Mesendoderm (in vitro differentiated cells): ENCODE measurements around the gene RABGAP1.
A peak's percentile ranks its signal among the peaks of the same experiment; 100 is the strongest.

ENCODE experiments used
- DNase-seq: peaks from one replicate; pipeline ENCODE4 v3.0.0; 2013
- H2AK5ac ChIP-seq: 2 replicates; pipeline ENCODE4 v1.6.1; 2013; ENCODE audit warnings: low read length, inconsistent platforms
- H2BK120ac ChIP-seq: 2 replicates; pipeline ENCODE4 v1.6.1; 2013; ENCODE audit warnings: low read depth, mild to moderate bottlenecking, low read length, moderate library complexity, mixed read lengths
- H2BK15ac ChIP-seq: replicated peaks from 2 replicates; pipeline ENCODE4 v1.6.1; 2013; ENCODE audit warnings: low read depth, mild to moderate bottlenecking, moderate library complexity
- H2BK5ac ChIP-seq: 2 replicates; pipeline ENCODE4 v1.6.1; 2013; ENCODE audit warnings: low read length, inconsistent platforms
- H3K18ac ChIP-seq: 2 replicates; pipeline ENCODE4 v1.6.1; 2013; ENCODE audit warnings: mild to moderate bottlenecking, low read length, mixed read lengths
- H3K23ac ChIP-seq: one replicate; pipeline ENCODE4 v1.6.1; 2013; ENCODE audit warnings: low read length
- H3K27ac ChIP-seq: 2 replicates; pipeline ENCODE4 v1.5.1; 2013; ENCODE audit warnings: low read depth, mild to moderate bottlenecking, inconsistent platforms, low read length, moderate library complexity
- H3K27me3 ChIP-seq: 2 replicates; pipeline ENCODE4 v1.6.1; 2013; ENCODE audit warnings: low read length, control low read depth, mild to moderate bottlenecking, inconsistent platforms; ENCODE audit not compliant: insufficient read depth, poor library complexity
- H3K36me3 ChIP-seq: 2 replicates; pipeline ENCODE4 v1.6.1; 2013; ENCODE audit warnings: low read length, inconsistent platforms; ENCODE audit not compliant: control insufficient read depth, insufficient read depth
- H3K4ac ChIP-seq: one replicate; pipeline ENCODE4 v1.6.1; 2013; ENCODE audit warnings: low read depth, mild to moderate bottlenecking, low read length, moderate library complexity
- H3K4me1 ChIP-seq: 2 replicates; pipeline ENCODE4 v1.6.1; 2013; ENCODE audit warnings: low read depth, low read length, inconsistent platforms; ENCODE audit not compliant: control insufficient read depth
- H3K4me2 ChIP-seq: 2 replicates; pipeline ENCODE4 v1.6.1; 2013; ENCODE audit warnings: low read length
- H3K4me3 ChIP-seq: 2 replicates; pipeline ENCODE4 v1.5.1; 2013; ENCODE audit warnings: mild to moderate bottlenecking, low read length
- H3K56ac ChIP-seq: one replicate; pipeline ENCODE4 v1.6.1; 2013; ENCODE audit warnings: low read length
- H3K79me1 ChIP-seq: 2 replicates; pipeline ENCODE4 v1.6.1; 2013; ENCODE audit warnings: low read length, inconsistent platforms
- H3K79me2 ChIP-seq: 2 replicates; pipeline ENCODE4 v1.6.1; 2013; ENCODE audit warnings: mild to moderate bottlenecking, low read length; ENCODE audit not compliant: control insufficient read depth, insufficient read depth
- H3K9ac ChIP-seq: 2 replicates; pipeline ENCODE4 v1.6.1; 2013; ENCODE audit warnings: low read length, inconsistent platforms
- H4K5ac ChIP-seq: one replicate; pipeline ENCODE4 v1.6.1; 2013; ENCODE audit warnings: low read length
- H4K8ac ChIP-seq: one replicate; pipeline ENCODE4 v1.6.1; 2013; ENCODE audit warnings: low read depth, mild to moderate bottlenecking, control low read depth, low read length, moderate library complexity
- WGBS: extraction: QIAGEN DNeasy Blood & Tissue Kit; methylation state at CpG from one replicate; pipeline ENCODE4 v1.1.7; 2013; ENCODE audit warnings: low lambda C conversion rate, missing lambda C conversion rate; ENCODE audit not compliant: insufficient coverage; ENCODE audit errors: extremely low coverage; 5-methylcytosine and 5-hydroxymethylcytosine counted together

The RABGAP1 gene

DNA sequence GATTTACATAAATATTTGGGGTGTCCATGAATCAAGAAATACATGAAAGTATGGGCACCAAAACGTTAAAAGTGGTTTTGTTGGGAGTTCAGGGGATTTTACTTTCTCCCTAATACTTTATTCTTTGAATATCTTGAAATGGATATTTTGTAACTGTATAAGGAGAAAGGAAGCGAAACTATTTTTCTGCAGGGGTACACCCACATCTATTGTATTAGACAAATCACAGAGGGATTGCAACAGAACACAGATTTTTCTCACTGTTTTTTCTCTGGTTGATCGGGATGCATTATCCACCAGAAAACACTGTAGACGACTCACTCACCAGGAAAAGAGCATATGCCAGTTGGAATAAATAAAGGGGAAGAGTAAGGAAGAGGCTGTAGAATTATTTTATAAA, 1.2 kb upstream of the RABGAP1 start:
- Histone ChIP-seq H3K4ac (no peak overlapping the region), H3K4me2 (no peak overlapping the region), H3K18ac (no peak overlapping the region), H2BK15ac (no peak overlapping the region), H4K5ac (no peak overlapping the region), H3K4me3 (no peak overlapping the region), H3K79me1 (peaks cover 4% of the 10 kb centered on the region), H3K36me3 (peaks cover 1% of the 10 kb centered on the region), H2BK5ac (no peak overlapping the region), H3K56ac (no peak overlapping the region), H4K8ac (no peak overlapping the region), H3K9ac (no peak overlapping the region), H3K23ac (no peak overlapping the region), H2BK120ac (no peak overlapping the region), H3K4me1 (no peaks in the 10 kb centered on the region), H2AK5ac (no peak overlapping the region), H3K27me3 (no peaks in the 10 kb centered on the region), H3K27ac (no peak overlapping the region), H3K79me2 (peaks cover 31% of the 10 kb centered on the region)
- DNase-seq, result no peak
- WGBS, result no CpG with 5 or more reads among the region's 4 CpGs

DNA sequence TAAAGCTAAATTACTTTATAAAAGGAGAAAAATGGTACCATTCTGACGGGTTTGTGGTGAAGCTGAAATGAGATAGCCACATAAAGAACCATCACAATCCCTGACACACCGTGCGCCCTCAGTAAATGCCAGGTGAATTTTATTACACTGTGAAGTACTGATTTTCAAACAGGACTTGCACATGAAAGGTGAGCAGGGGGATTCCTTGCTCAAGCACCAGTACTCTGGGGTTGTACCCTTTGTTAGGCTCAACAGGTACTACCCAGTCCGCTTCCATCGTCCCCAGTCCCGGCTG, 419 bp upstream of the RABGAP1 start:
- Histone ChIP-seq H4K5ac (no peak overlapping the region), H2AK5ac (no peak overlapping the region), H2BK5ac (no peak overlapping the region), H3K27me3 (no peaks in the 10 kb centered on the region), H3K36me3 (peaks cover 1% of the 10 kb centered on the region), H3K27ac (no peak overlapping the region), H2BK15ac (no peak overlapping the region), H4K8ac (peak overlapping the region; percentile 81), H3K56ac (peak overlapping the region; percentile 72), H3K23ac (no peak overlapping the region), H3K79me2 (peaks cover 36% of the 10 kb centered on the region), H3K79me1 (peaks cover 4% of the 10 kb centered on the region), H3K4me3 (no peak overlapping the region), H3K18ac (no peak overlapping the region), H2BK120ac (no peak overlapping the region), H3K9ac (peak overlapping the region; percentile 48), H3K4me1 (no peaks in the 10 kb centered on the region), H3K4ac (no peak overlapping the region), H3K4me2 (peak overlapping the region; percentile 11)
- no CpG with 5 or more reads among the region's 6 CpGs for WGBS
- no peak for DNase-seq

DNA sequence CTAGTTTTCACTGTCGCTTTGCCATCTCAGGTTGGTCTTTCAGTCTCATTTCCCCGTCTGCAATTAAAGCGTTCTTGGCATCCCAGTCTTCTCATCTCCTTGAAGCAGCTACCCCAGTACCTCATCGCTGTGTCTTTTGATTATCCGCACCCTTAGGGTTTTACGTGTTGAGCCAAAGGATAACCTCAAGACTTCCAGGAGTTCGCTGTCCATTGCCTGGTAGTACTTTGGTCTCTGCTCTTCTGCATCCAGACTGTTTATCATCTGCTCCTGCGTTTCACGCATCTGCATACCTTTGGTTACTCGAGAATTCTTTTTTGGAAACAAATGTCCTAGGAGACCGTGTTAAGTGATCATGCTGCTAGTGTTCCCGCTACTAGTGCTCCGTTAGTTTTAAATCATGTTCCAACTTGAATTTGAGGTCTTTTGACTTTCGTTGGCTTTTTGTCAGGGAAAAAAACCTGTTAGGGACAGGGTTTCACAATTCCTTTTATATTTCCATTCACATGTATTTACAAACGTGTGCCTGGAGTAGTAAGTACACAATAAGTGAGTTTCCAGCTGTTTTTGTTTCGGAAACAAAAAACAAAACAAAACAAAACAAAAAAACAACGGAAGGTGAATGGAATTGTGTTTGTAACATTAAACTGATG, 888 bp downstream of the RABGAP1 start:
- no peaks in the 10 kb centered on the region for H3K4me1 ChIP-seq
- no CpG with 5 or more reads among the region's 17 CpGs for WGBS
- peak; percentile 67 for DNase-seq

DNA sequence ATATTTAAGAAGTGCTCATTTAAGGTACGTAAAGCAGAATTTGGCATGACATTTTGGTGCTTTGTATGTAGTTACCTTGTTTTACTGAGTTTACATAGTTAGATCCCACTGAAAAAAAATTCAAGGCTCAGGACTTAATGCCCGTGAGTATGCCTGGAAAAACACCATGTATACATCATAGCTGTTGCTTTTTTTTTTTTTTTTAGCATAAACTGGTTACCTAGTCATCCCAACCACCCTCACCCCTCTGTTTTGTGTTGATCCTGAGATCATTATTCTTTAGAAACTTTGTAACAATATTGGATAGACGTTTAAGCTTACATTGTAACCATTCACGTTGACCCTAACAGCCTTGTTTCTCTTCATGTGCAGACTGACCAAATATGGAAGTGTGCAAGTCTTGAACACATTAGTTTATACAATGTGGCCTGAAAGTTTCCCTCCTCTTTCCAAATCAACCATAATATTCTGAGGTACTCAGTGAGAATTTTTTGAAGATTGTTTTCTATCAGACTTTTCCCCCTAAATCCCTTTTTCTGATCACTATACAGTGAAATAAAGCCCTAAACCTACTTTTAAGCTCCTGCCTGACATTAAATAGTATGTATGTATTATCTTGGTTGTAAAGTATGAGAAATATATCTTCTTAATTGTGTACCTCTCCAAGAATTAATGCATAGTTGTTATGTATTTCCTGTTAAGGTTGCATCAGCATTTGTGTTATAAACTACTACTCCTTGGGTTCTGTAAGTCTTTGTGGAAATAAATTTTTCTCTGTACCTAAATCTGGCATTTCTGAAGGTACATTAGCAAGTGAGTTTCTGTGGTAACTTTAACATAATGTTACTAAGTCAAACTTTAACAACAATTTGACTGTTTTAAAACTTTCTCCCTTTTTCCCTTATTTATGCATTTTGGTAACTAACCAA, 4.4 kb downstream of the RABGAP1 start:
- Histone ChIP-seq H3K56ac (no peak overlapping the region), H3K79me2 (peaks cover 50% of the 10 kb centered on the region), H3K18ac (no peak overlapping the region), H3K4me3 (no peak overlapping the region), H4K5ac (no peak overlapping the region), H3K27me3 (no peaks in the 10 kb centered on the region), H3K4ac (no peak overlapping the region), H3K23ac (no peak overlapping the region), H2BK5ac (no peak overlapping the region), H3K79me1 (peaks cover 2% of the 10 kb centered on the region), H2BK120ac (no peak overlapping the region), H3K4me2 (no peak overlapping the region), H2AK5ac (no peak overlapping the region), H3K27ac (no peak overlapping the region), H3K36me3 (no peaks in the 10 kb centered on the region), H3K4me1 (no peaks in the 10 kb centered on the region), H2BK15ac (no peak overlapping the region), H4K8ac (no peak overlapping the region), H3K9ac (no peak overlapping the region)
- no peak for DNase-seq
- WGBS, result no CpG with 5 or more reads among the region's 4 CpGs

More for the DNA sequence above, 888 bp downstream of the RABGAP1 start:
- Histone ChIP-seq H3K4ac (no peak overlapping the region), H3K79me2 (peaks cover 36% of the 10 kb centered on the region), H3K23ac (no peak overlapping the region), H3K27ac (peak overlapping the region; percentile 86), H4K5ac (no peak overlapping the region), H2AK5ac (no peak overlapping the region), H3K4me2 (peak overlapping the region; percentile 82), H3K79me1 (no peaks in the 10 kb centered on the region), H2BK15ac (no peak overlapping the region), H3K4me3 (peak overlapping the region; percentile 69), H3K36me3 (no peaks in the 10 kb centered on the region), H4K8ac (no peak overlapping the region), H3K18ac (peak overlapping the region; percentile 62), H2BK5ac (no peak overlapping the region), H3K27me3 (no peaks in the 10 kb centered on the region), H2BK120ac (no peak overlapping the region), H3K56ac (peak overlapping the region; percentile 89), H3K9ac (peak overlapping the region; percentile 87)

DNA sequence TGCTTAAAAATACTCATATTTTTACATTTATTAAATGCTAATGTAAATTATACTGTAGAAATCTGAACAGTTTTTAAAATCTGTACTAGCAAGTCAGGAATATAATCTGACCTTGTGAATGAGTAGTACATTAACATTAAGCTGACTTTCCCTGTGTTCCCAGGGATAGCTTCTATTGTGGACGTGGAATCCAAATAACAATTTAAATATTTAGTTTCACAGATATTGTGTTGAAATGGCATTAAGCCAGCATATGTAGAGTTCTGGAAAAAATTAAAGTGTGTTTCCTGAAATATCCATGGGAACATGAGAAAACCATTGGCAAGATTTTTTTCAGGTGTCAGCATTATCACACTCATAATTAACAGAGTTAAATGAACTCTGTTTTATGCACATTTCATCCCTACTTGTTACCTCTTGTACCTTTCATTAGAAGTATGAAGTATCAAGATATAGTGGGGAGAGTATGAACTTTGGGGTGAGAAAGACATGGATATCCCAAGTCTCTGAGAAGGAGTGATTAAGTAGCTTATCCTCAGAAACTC, 5.7 kb downstream of the RABGAP1 start:
- no peak overlapping the region for H4K5ac ChIP-seq
- H3K4ac ChIP-seq, result no peak overlapping the region
- H3K4me3 ChIP-seq, result no peak overlapping the region
- no peak overlapping the region for H3K27ac ChIP-seq
- H3K18ac ChIP-seq, result no peak overlapping the region
- no peaks in the 10 kb centered on the region for H3K36me3 ChIP-seq
- no peak overlapping the region for H2BK15ac ChIP-seq
- no peak overlapping the region for H2AK5ac ChIP-seq
- H3K79me2 ChIP-seq, result peaks cover 59% of the 10 kb centered on the region
- no peak overlapping the region for H4K8ac ChIP-seq
- no peak overlapping the region for H3K9ac ChIP-seq
- H3K27me3 ChIP-seq, result no peaks in the 10 kb centered on the region
- H3K56ac ChIP-seq, result no peak overlapping the region
- no peak for DNase-seq
- no CpG with 5 or more reads among the region's 1 CpG for WGBS
- no peak overlapping the region for H2BK120ac ChIP-seq
- H3K4me2 ChIP-seq, result no peak overlapping the region
- no peak overlapping the region for H3K23ac ChIP-seq
- H3K79me1 ChIP-seq, result peaks cover 2% of the 10 kb centered on the region
- H3K4me1 ChIP-seq, result no peaks in the 10 kb centered on the region
- no peak overlapping the region for H2BK5ac ChIP-seq
